Left ventricle myocardium inferior (tissue), 1 donor: ENCODE data around the gene PRKX. TPM values are rescaled to one million over a fixed set of nuclear protein-coding genes. Genes with fewer than 3 reads are reported as not detected.
"Not testable (repeated sequence)": the region's sequence is repeated elsewhere in the genome, so short reads cannot be mapped to it uniquely, and the experiment has no call there.

ENCODE experiments used
- DNase-seq: peaks from one replicate; pipeline ENCODE4 v3.0.0-alpha.2; 2020
- H3K27ac ChIP-seq: fragments of 200-600 bp; replicated peaks from 2 replicates; pipeline ENCODE4 v1.8.0; 2021
- H3K27me3 ChIP-seq: fragments of 200-600 bp; 2 replicates; pipeline ENCODE4 v1.8.0; 2021; ENCODE audit warnings: low read depth
- H3K36me3 ChIP-seq: fragments of 200-600 bp; 2 replicates; pipeline ENCODE4 v1.8.0; 2021
- H3K4me1 ChIP-seq: fragments of 200-600 bp; 2 replicates; pipeline ENCODE4 v1.8.0; 2021
- H3K4me3 ChIP-seq: fragments of 200-600 bp; 2 replicates; pipeline ENCODE4 v1.8.0; 2021; ENCODE audit warnings: mild to moderate bottlenecking, moderate library complexity
- H3K9me3 ChIP-seq: fragments of 200-600 bp; replicated peaks from 2 replicates; pipeline ENCODE4 v1.8.0; 2021
- intact Hi-C: fragments of 100-400 bp; cut with micrococcal nuclease; formaldehyde crosslinking; loops from one replicate; pipeline ENCODE4 v1.11.0; 2022
- total RNA-seq: library from RNA; stranded (reverse); fragmentation: NEBNext Ultra II Directional; extraction: Animal tissue kit (Norgen Biotek cat#: 25700); gene quantifications from one replicate; pipeline ENCODE4 v1.2.1, GENCODE V29; 2021
- TF ChIP-seq, protein P1 (sequence below): fragments of 200-600 bp; IDR thresholded peaks from 2 replicates; pipeline ENCODE4 v1.8.0; 2021; ENCODE audit warnings: antibody characterized with exemption, mild to moderate bottlenecking, borderline replicate concordance
- donor health status: DM: no; HTN: yes; CAD: no; lungs with severe emphysema.

The PRKX gene
- total RNA-seq, 1 donor from 2014 or later = 3.7 TPM

DNA sequence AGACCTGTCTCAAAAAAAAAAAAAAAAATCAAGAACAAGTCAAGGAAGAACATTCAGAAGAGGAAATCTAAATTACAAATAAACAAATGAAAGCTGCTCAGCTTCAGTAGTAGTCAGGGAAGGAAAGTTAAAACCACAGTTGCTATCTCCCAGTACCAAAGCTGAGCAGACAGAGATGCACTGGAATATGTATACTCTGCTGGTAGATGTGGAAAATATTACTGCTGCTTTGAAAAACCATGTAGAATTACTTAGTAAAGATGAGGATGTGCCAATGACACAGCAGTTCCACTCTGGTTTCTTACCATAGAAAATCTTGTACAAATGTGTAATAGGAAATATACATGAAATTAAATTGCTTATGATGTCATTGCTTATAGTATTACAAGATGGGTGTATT is 25.1 kb upstream of the PRKX start:
- H3K27me3 ChIP-seq = no peaks in the 10 kb centered on the region
- TF ChIP-seq, protein P1, sequence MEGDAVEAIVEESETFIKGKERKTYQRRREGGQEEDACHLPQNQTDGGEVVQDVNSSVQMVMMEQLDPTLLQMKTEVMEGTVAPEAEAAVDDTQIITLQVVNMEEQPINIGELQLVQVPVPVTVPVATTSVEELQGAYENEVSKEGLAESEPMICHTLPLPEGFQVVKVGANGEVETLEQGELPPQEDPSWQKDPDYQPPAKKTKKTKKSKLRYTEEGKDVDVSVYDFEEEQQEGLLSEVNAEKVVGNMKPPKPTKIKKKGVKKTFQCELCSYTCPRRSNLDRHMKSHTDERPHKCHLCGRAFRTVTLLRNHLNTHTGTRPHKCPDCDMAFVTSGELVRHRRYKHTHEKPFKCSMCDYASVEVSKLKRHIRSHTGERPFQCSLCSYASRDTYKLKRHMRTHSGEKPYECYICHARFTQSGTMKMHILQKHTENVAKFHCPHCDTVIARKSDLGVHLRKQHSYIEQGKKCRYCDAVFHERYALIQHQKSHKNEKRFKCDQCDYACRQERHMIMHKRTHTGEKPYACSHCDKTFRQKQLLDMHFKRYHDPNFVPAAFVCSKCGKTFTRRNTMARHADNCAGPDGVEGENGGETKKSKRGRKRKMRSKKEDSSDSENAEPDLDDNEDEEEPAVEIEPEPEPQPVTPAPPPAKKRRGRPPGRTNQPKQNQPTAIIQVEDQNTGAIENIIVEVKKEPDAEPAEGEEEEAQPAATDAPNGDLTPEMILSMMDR = no peak
- no peaks in the 10 kb centered on the region for H3K4me1 ChIP-seq
- H3K9me3 ChIP-seq = no peaks in the 10 kb centered on the region
- H3K4me3 ChIP-seq = no peak overlapping the region
- no peak overlapping the region for H3K27ac ChIP-seq
- intact Hi-C loops = no loop called here
- H3K36me3 ChIP-seq = no peaks in the 10 kb centered on the region
- DNase-seq = no peak

- H3K4me3 ChIP-seq, DNase-seq, H3K36me3 ChIP-seq, H3K9me3 ChIP-seq, H3K27ac ChIP-seq, H3K27me3 ChIP-seq, H3K4me1 ChIP-seq, intact Hi-C loops: not testable (repeated sequence)
These were observed 23.1 kb upstream of the PRKX start for GRCh38 chrX:3736536-3736935.

GRCh38 chrX:3735891-3736290 is 22.4 kb upstream of the PRKX start:
- H3K36me3 ChIP-seq, H3K27ac ChIP-seq, H3K27me3 ChIP-seq, H3K4me1 ChIP-seq, H3K9me3 ChIP-seq, DNase-seq, H3K4me3 ChIP-seq, intact Hi-C loops: not testable (repeated sequence)

DNA sequence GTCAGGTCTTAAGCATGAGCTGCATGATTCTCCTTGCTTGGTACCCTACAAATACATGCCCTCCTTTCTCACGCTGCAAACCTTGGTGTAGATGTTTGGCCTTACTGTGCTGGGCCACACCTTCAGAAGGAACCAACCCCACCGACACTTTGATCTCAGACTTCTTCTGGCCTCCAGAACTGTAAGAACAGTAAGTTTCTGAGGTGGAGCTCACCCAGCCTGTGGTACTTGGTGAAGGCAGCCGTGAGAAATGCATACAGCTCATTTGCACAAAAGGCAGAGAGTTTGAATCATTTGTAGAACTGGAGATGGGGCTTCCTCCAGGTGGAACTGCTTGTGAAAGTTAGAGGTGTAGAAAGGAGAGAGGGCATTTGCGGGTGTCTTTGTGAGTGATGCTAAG is 21.0 kb upstream of the PRKX start:
- H3K4me1 ChIP-seq, DNase-seq, intact Hi-C loops, H3K27ac ChIP-seq, H3K36me3 ChIP-seq, H3K9me3 ChIP-seq, H3K4me3 ChIP-seq, H3K27me3 ChIP-seq: not testable (repeated sequence)

- H3K27ac ChIP-seq = no peak overlapping the region
- intact Hi-C loops = no loop called here
- no peak for DNase-seq
- no peaks in the 10 kb centered on the region for H3K4me1 ChIP-seq
- H3K36me3 ChIP-seq = no peaks in the 10 kb centered on the region
- TF ChIP-seq, protein P1 = no peak
- H3K27me3 ChIP-seq = no peaks in the 10 kb centered on the region
- no peak overlapping the region for H3K4me3 ChIP-seq
- no peaks in the 10 kb centered on the region for H3K9me3 ChIP-seq
These were observed 19.6 kb upstream of the PRKX start for GRCh38 chrX:3733043-3733430.

DNA sequence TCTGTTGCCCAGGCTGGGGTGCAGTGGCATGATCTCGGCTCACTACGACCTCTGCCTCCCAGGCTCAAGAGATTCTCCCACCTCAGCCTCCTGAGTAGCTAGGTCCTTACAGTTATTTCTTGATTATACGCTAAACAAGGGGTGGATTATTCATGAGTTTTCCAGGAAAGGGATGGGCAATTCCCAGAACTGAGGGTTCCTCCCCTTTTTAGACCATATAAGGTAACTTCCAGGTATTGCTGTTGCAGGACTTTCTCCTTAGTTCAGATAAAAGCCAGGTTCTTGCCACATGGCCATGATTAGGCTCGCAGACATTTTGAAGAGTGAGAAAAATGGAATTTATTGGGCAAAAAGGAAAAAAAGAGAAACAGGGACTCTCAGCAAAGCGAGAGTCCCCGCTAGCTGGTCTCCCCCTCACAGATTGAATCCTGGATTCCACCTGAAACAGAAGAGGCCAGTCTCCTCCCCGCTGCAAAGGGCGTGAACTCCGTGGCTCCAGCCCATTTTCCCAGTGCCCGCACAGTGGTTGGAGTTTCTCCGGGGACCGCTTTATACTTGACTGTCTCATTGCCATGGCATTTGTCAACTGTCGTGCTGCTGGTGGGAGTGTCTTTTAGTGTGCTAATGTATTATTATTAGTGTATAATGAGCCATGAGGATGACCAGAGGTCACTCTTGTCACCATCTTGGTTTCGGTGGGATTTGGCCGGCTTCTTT is 19.0 kb upstream of the PRKX start:
- H3K4me3 ChIP-seq, intact Hi-C loops, H3K27me3 ChIP-seq, DNase-seq, H3K4me1 ChIP-seq, H3K9me3 ChIP-seq, H3K27ac ChIP-seq, H3K36me3 ChIP-seq: not testable (repeated sequence)

- TF ChIP-seq, protein P1 = no peak
- H3K27me3 ChIP-seq = no peaks in the 10 kb centered on the region
- no peaks in the 10 kb centered on the region for H3K9me3 ChIP-seq
- no peak for DNase-seq
- intact Hi-C loops = no loop called here
- no peaks in the 10 kb centered on the region for H3K4me1 ChIP-seq
- H3K27ac ChIP-seq = no peak overlapping the region
- H3K36me3 ChIP-seq = no peaks in the 10 kb centered on the region
- H3K4me3 ChIP-seq = no peak overlapping the region
These were observed 15.0 kb upstream of the PRKX start for GRCh38 chrX:3728454-3728853.

DNA sequence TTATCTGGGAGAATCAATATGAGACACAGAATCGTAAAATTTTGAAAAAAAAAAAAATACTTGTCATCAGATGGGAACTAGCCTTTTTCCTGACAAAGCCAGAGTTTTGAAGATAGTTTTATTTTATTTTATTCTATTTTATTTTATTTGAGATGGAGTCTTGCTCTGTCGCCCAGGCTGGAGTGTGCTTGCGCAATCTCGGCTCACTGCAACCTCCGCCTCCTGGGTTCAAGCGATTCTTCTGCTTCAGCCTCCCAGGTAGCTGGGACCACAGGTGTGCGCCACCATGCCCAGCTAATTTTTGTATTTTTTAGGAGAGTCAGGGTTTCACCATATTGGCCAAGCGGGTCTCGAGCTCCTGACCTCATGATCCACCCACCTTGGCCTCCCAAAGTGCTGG is 10.0 kb upstream of the PRKX start:
- intact Hi-C loops, H3K4me3 ChIP-seq, H3K27me3 ChIP-seq: not testable (repeated sequence)

More for the DNA sequence above, 10.0 kb upstream of the PRKX start:
- H3K9me3 ChIP-seq, DNase-seq, H3K27ac ChIP-seq, H3K4me1 ChIP-seq, H3K36me3 ChIP-seq: not testable (repeated sequence)
